ENCODE measurements around the gene SLC5A10.

DNA sequence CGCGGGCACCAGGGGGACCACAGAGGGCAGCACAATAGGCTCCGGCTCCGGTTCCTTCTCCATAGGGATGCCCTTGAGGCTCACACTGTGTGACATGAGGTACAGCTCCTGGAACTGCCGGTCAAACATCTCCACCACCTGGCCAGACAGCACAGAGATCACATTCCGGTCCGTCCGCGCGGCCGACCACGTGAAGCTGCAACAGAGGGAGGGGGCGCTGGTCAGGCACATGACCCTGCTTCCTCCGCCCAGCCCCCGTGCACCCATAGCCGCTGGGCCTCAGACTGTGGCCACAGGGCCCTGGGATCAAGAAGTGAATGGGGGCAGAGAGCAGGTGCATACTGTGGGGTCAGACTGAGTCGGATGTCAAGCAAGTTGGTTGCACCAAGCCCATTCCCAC, 26.7 kb downstream of the SLC5A10 start:
- TF ChIP-seq POLR2AphosphoS5 (IDR thresholded peaks at IDR 0.05; ENCODE audit: low read depth, low read length), result no peak
- no peak for TF ChIP-seq POLR2A (IDR thresholded peaks at IDR 0.05; ENCODE audit: low read depth, low read length)
